ENCODE results near the gene ETFBKMT. TPM values are rescaled to one million over a fixed set of nuclear protein-coding genes. Genes with fewer than 3 reads are reported as not detected.
"Not testable (repeated sequence)": the region's sequence is repeated elsewhere in the genome, so short reads cannot be mapped to it uniquely, and the experiment has no call there.

Gene ETFBKMT
- polyA plus RNA-seq, 1 experiment = 2.1 TPM

DNA sequence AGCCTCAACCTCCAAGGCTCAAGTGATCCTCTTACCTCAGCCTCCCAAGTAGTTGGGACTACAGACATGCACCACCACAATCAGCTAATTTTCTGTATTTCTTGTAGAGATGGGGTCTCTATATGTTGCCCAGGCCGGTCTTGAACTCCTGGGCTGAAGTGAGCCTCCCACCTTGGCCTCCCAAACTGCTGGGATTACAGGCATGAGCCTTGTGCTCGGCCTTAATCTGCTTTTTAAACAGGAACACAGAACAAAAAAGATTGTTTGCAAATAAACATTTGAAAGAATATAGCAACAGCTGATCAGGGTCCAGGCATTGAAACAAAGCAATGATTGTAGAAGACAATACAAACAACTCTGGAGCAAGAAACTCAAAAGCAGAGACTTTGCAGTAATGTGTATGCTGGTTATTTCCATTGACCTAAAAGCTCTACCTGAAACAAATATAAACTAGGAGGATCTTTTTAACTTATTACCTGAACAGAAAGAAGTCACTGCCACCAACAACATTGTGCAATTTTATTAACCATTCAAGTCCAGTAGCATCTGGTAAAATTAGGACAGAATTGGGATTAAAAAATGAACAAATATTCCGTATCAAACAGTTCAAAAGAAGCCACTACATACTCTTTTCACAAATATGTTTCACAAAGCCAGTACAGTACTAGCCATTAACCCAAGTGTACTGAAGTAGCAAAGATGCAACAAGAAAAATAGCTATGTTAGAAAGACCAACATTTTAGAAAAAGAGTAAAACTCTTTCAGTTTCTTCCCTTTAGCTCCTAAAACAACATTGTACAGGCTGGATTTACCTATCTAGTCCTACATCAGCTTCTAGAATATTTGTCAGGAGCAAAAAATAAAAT, 55.2 kb downstream of the ETFBKMT start:
- no peaks in the 10 kb centered on the region for H3K27me3 ChIP-seq (ENCODE audit: control insufficient read depth, insufficient read depth, low read length)
- DNase-seq (ENCODE audit: low read depth, low spot score) = no peak
- H3K27ac ChIP-seq (ENCODE audit: low read depth, low read length) = no peak overlapping the region
- TF ChIP-seq, protein P1, sequence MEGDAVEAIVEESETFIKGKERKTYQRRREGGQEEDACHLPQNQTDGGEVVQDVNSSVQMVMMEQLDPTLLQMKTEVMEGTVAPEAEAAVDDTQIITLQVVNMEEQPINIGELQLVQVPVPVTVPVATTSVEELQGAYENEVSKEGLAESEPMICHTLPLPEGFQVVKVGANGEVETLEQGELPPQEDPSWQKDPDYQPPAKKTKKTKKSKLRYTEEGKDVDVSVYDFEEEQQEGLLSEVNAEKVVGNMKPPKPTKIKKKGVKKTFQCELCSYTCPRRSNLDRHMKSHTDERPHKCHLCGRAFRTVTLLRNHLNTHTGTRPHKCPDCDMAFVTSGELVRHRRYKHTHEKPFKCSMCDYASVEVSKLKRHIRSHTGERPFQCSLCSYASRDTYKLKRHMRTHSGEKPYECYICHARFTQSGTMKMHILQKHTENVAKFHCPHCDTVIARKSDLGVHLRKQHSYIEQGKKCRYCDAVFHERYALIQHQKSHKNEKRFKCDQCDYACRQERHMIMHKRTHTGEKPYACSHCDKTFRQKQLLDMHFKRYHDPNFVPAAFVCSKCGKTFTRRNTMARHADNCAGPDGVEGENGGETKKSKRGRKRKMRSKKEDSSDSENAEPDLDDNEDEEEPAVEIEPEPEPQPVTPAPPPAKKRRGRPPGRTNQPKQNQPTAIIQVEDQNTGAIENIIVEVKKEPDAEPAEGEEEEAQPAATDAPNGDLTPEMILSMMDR (IDR thresholded peaks at IDR 0.05; ENCODE audit: low read depth, low read length) = no peak
- H3K4me3 ChIP-seq (ENCODE audit: low read depth, low read length) = no peak overlapping the region
- ChIA-PET POLR2A (interaction anchor here (1.1 kb wide), 1 partner anchor 14 kb away, joined by 3 read pairs; the partner anchor contains the start of gene AMN1), CTCF (interaction anchor here (0.6 to 1.5 kb wide), 3 partner anchors 14 to 443 kb away, joined by 3 to 10 read pairs (median 4); no protein-coding TSS in a partner anchor)
- H3K9me3 ChIP-seq (ENCODE audit: control insufficient read depth, insufficient read depth, low read length) = peaks cover 5% of the 10 kb centered on the region; the same call in 1 of the 2 replicates

DNA sequence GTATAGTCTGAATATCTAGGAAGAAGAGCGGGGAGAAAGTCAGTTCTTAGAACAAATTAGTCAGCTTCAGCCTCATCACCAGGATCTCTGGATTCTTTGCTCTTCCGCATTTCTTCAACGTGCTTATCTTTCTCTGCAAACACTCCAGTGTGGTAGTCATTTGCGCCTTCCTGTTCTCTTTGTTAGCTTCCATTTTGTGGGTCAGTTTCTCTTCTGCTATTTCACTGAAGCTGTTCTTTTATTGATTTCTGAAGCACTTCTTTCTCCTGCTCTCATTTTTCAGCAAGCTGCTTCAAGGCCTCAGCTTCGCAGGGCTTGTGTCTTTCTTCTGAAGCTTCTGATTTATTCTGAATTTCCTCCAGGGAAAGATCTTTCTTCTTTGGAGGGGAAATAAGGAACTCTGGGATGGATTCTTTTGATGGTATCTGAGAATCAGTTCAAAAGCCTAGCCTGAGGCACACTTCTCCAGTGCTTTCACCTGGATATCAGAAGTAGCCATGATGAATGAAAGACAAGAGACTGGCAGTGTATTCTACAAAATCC, 55.9 kb downstream of the ETFBKMT start:
- POLR2A ChIA-PET = interaction anchor here (1.1 kb wide), 1 partner anchor 13 kb away, joined by 3 read pairs; the partner anchor contains the start of gene AMN1
- no peaks in the 10 kb centered on the region for H3K27me3 ChIP-seq (ENCODE audit: control insufficient read depth, insufficient read depth, low read length)

DNA sequence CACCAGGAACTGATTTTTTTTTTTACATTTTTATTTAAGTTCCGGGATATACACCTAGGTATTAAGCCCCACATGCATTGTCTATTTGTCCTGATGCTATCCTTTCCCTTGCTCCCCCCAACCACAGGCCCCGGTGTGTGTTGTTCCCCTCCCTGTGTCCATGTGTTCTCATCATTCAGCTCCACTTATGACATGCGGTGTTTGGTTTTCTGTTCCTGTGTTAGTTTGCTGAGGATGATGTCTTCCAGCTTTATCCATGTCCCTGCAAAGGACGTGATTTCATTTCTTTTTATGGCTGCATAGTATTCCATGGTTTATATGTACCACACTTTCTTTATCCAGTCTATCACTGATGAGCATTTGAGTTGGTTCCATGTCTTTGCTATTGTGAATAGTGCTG, 57.5 kb downstream of the ETFBKMT start:
- DNase-seq (ENCODE audit: low read depth, low spot score); CTCF ChIA-PET; H3K9me3 ChIP-seq (ENCODE audit: control insufficient read depth, insufficient read depth, low read length); POLR2A ChIA-PET; H3K4me3 ChIP-seq (ENCODE audit: low read depth, low read length); H3K27me3 ChIP-seq (ENCODE audit: control insufficient read depth, insufficient read depth, low read length); H3K27ac ChIP-seq (ENCODE audit: low read depth, low read length): not testable (repeated sequence)

More for the DNA sequence above, 55.9 kb downstream of the ETFBKMT start:
- TF ChIP-seq, protein P1 (IDR thresholded peaks at IDR 0.05; ENCODE audit: low read depth, low read length) = no peak
- Histone ChIP-seq H3K9me3 (ENCODE audit: control insufficient read depth, insufficient read depth, low read length) (peaks cover 5% of the 10 kb centered on the region; the same call in 1 of the 2 replicates), H3K4me3 (ENCODE audit: low read depth, low read length) (no peak overlapping the region), H3K27ac (ENCODE audit: low read depth, low read length) (no peak overlapping the region)
- no peak for DNase-seq (ENCODE audit: low read depth, low spot score)
- CTCF ChIA-PET = interaction anchor here (0.6 to 1.5 kb wide), 3 partner anchors 13 to 444 kb away, joined by 3 to 10 read pairs (median 4); no protein-coding TSS in a partner anchor

DNA sequence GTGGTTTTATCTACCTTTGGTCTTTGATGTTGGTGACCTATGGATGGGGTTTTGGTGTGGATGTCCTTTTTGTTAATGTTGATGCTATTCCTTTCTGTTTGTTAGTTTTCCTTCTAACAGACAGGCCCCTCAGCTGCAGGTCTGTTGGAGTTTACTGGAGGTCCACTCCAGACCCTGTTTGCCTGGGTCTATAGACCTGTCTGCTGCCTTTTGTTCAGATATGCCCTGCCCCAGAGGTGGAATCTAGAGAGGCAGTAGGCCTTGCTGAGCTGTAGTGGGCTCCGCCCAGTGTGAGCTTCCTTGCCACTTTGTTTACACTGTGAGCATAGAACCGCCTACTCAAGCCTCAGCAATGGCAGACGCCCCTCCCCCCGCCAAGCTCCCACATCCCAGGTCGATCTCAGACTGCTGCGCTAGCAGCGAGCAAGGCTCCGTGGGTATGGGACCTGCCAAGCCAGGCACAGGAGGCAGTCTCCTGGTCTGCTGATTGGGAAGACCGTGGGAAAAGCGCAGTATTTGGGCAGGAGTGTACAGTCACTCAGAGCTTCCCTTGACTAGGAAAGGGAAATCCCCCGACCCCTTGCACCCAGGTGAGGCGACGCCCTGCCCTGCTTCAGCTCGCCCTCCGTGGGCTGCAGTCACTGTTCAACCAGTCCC, 59.2 kb downstream of the ETFBKMT start:
- H3K27me3 ChIP-seq (ENCODE audit: control insufficient read depth, insufficient read depth, low read length); H3K27ac ChIP-seq (ENCODE audit: low read depth, low read length); H3K4me3 ChIP-seq (ENCODE audit: low read depth, low read length); CTCF ChIA-PET; POLR2A ChIA-PET; DNase-seq (ENCODE audit: low read depth, low spot score); H3K9me3 ChIP-seq (ENCODE audit: control insufficient read depth, insufficient read depth, low read length): not testable (repeated sequence)

DNA sequence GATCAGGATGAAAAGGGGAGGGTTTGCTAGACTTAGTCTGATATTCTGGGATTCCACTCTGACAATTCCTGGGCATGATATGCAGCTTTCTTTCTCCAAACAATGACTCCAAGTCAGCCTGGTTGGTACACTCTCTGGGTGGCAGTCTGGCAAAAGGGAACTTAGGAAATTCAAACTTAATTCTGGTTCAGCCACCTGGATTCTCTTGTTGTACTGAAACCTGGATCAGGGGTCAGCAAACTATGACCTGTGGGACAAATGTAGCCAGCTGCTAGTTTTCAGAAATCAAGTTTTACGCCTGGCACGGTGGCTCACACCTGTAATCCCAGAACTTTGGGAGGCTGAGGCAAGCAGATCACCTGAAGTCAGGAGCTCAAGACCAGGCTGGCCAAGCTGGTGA, 63.1 kb downstream of the ETFBKMT start:
- TF ChIP-seq, protein P1 (IDR thresholded peaks at IDR 0.05; ENCODE audit: low read depth, low read length) = no peak
- no peak for DNase-seq (ENCODE audit: low read depth, low spot score)
- ChIA-PET POLR2A (no interaction called here), CTCF (interaction anchor here (1.2 kb wide), 1 partner anchor 11 kb away, joined by 3 read pairs; no protein-coding TSS in a partner anchor)
- peaks cover 5% of the 10 kb centered on the region; the same call in 1 of the 2 replicates for H3K9me3 ChIP-seq (ENCODE audit: control insufficient read depth, insufficient read depth, low read length)
- no peak overlapping the region for H3K4me3 ChIP-seq (ENCODE audit: low read depth, low read length)
- H3K27me3 ChIP-seq (ENCODE audit: control insufficient read depth, insufficient read depth, low read length) = no peaks in the 10 kb centered on the region
- H3K27ac ChIP-seq (ENCODE audit: low read depth, low read length) = no peak overlapping the region

Other genes starting within 250 kb of the ETFBKMT start
- 14.7 and 17.3 TPM in 2 replicates for gene DENND5B, start 68.6 kb upstream of the ETFBKMT start, polyA plus RNA-seq (2011; rRNA removed)
- gene AMN1, start 69.3 kb downstream of the ETFBKMT start, polyA plus RNA-seq (2011; rRNA removed) = 8.9 and 11.9 TPM in 2 replicates